GM12864 (cell line): ENCODE data around the gene C2orf49.

ENCODE experiments used
- DNase-seq: peaks from one replicate; pipeline ENCODE4 v3.0.0-alpha.2; 2011; ENCODE audit warnings: low read depth
- H3K4me3 ChIP-seq: 2 replicates; pipeline ENCODE4 v1.5.1; 2011; ENCODE audit warnings: mild to moderate bottlenecking, low read depth, low read length, control low read depth
- TF ChIP-seq, protein P1 (sequence below): IDR thresholded peaks from 2 replicates; pipeline ENCODE4 v1.5.1; 2011; ENCODE audit warnings: low read depth, mild to moderate bottlenecking, moderate library complexity, low read length, control low read depth, inconsistent platforms; ENCODE audit errors: missing control alignments

Gene C2orf49

DNA sequence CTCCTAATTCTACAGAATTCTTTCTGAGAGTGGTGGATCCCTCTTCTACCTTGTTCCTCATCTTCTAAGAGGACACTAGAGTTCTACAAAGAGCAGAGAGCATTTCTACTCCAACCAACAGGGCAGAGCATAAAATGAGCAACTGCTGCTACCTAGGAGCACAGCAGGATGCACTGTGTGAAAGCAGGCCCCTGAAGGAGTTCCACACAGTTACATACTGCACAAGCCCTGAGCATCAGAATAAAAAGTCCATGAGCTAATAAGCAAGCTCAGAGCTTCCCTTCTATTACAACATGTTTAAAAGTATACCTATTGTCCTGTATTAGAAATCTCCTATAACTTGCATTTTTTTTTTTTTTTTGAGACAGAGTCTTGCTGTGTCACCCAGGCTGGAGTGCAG is 53.1 kb downstream of the C2orf49 start:
- TF ChIP-seq, protein P1, sequence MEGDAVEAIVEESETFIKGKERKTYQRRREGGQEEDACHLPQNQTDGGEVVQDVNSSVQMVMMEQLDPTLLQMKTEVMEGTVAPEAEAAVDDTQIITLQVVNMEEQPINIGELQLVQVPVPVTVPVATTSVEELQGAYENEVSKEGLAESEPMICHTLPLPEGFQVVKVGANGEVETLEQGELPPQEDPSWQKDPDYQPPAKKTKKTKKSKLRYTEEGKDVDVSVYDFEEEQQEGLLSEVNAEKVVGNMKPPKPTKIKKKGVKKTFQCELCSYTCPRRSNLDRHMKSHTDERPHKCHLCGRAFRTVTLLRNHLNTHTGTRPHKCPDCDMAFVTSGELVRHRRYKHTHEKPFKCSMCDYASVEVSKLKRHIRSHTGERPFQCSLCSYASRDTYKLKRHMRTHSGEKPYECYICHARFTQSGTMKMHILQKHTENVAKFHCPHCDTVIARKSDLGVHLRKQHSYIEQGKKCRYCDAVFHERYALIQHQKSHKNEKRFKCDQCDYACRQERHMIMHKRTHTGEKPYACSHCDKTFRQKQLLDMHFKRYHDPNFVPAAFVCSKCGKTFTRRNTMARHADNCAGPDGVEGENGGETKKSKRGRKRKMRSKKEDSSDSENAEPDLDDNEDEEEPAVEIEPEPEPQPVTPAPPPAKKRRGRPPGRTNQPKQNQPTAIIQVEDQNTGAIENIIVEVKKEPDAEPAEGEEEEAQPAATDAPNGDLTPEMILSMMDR, result no peak
- no peak overlapping the region for H3K4me3 ChIP-seq
- DNase-seq, result no peak

DNA sequence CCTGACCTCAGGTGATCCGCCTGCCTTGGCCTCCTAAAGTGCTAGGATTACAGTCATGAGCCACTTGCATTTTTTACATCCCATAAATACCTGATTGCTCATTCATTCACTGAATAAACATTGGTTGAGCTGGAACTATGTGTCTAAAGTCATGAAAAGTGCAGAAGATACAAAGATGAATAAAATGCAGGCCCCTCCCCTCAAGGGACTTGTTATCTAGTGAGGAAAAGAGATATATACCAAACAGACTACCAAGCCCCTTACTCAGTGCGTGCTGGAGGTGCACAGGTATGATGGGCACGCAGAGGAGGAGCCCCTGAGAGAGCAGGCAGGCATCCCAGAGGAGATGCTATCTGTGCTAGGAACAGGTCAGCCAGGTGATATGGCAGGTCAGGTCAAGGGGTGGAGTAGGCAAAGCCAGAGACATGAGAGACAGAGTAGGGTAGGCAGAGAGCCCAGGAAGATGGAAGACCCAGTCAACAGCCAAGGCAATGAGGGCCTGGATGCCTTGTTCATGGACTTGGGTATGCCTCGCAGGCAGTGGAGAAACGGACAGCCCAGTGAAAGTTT is 53.8 kb downstream of the C2orf49 start:
- TF ChIP-seq, protein P1, result no peak
- DNase-seq, result no peak
- no peak overlapping the region for H3K4me3 ChIP-seq

DNA sequence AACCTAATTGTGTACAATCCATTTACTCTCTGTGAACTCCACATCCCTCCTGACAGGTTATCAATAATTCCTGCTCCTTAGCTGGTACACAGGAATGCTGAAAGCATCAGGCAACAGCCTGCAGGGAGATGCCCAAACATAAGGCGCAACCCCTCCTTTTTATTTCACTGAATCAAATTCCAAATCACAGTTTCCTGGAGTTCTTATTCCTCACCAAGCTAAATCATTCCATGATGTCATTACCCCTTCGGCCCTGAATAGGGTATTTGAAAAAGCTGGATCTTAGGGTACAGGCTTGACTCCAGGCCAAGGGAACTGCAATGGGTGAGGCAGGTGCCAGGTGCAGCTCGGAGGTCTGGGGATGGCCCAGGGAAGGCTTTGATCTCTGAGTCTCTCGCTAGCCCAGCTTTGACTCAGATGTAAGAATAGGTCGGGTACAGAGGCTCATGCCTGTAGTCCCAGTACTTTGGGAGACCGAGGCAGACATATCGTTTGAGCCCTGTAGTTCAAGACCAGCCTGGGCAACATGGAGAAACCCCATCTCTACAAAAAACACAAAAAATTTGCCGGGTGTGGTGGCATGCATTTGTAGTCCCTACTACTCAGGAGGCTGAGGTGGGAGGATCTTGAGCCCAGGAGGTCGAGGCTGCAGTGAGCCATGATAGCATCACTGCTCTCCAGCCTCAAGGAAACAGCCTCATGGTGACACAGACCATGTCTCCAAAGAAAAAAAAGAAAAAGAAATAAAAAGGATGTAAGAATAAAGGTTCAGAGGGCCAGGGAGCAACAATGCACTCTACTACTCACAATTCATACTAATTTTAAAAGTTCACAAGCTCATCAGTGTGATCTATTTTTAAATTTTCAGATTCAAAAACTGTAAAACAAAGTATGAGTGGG is 54.7 kb downstream of the C2orf49 start:
- H3K4me3 ChIP-seq, result no peak overlapping the region
- no peak for DNase-seq
- TF ChIP-seq, protein P1, result no peak

DNA sequence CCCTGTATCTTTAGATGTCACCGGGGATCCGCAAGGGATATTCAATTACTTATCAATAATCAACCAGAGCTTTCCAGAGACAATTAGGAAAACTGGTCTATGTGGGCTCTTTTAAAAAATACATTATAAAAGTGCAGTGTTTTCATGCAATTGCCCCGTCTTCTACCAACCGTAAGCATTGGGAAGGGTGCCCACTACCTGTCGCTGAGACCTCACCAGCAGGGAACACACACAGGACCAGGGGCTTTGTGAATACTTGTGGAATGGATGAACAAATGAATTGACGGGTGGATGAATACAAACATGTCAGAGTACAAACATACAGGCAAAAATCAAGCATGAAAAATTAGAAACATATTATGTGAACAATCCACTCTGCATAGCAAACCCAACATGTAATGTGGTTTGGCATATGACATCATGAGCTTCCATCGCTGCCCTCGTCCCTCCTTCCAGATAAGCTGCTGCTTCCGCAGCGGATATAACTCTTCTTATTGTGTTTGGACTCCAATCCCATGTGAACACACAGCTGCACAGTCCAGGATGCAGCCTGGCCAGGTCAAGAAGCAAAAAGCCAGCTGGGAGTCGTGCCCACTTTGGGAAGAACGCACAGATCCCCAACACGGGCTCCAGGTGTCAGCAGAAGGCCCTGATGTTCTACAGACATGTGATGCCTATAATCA is 56.2 kb downstream of the C2orf49 start:
- H3K4me3 ChIP-seq, result no peak overlapping the region
- TF ChIP-seq, protein P1, result no peak
- DNase-seq, result no peak

DNA sequence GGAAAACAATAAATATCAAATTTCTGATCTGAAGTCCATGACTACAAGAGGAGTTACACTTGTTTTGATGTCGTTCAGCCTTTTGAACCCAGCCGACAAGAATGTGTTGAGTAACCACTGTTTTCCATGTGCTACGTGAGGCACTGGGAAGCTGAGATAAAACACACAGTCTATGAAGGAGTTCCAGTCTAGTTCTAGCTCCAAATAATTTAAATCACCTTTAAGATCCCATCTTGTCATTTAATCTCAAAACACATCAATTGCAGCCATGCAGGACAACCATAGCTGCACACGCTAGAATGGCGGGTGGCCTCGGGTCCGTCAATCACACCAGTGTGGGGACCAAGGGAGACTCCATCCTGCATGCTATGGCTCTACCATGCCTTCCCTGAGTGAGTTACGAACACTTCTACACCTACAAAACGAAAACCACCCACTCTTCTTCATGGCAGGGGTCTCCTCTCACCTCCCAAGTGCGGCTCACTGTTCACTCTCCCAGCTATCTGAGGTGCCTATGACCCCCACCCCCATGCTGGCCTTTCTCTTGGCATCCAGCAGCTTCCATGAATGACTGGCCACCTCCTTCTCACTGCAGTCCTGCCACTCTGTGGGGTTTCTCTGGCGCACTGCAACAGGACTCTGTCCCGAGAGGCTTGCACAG is 57.7 kb downstream of the C2orf49 start:
- TF ChIP-seq, protein P1, result no peak
- no peak overlapping the region for H3K4me3 ChIP-seq
- DNase-seq, result no peak

DNA sequence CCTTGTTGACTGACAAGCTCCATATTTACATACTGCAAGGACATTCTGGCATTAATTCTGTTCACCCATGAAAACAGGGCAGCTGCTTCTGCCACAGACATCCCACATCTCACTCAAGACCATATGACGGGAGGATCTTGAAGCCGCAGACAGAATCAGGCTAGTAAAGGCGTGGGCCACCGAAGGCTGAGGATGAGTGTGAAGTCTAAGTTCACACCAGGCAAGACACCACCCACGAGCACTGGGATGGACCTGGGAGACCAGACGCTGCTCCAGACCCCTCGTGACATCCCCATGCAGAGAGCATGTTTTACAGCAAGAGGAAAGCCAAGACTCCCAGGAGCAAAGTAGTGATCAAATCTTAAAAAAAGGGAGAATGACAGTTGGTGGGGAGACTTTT is 58.4 kb downstream of the C2orf49 start:
- TF ChIP-seq, protein P1, result no peak
- no peak for DNase-seq
- H3K4me3 ChIP-seq, result no peak overlapping the region
